Osteoblast (primary cell): ENCODE results near the gene GRIN2D. TPM values are rescaled to one million over a fixed set of nuclear protein-coding genes. Genes with fewer than 3 reads are reported as not detected.
A peak's percentile ranks its signal among the peaks of the same experiment; 100 is the strongest.

ENCODE experiments used
- DNase-seq: peaks from one replicate; pipeline ENCODE4 v3.0.0; 2011; ENCODE audit warnings: low spot score, mixed read lengths; ENCODE audit not compliant: insufficient read length; ENCODE audit errors: missing footprints
- H2AFZ ChIP-seq: 2 replicates; pipeline ENCODE4 v1.6.0; 2011; ENCODE audit warnings: mild to moderate bottlenecking, low read length
- H3K27ac ChIP-seq: 2 replicates; pipeline ENCODE4 v1.5.1; 2011; ENCODE audit warnings: mild to moderate bottlenecking, low read depth, low read length, moderate library complexity
- H3K27me3 ChIP-seq: 2 replicates; pipeline ENCODE4 v1.6.0; 2012; ENCODE audit warnings: mild to moderate bottlenecking, control low read depth, inconsistent platforms, low read length, moderate library complexity; ENCODE audit not compliant: insufficient read depth
- H3K36me3 ChIP-seq: 2 replicates; pipeline ENCODE4 v1.5.1; 2011; ENCODE audit warnings: mild to moderate bottlenecking, low read length, control low read depth, moderate library complexity; ENCODE audit not compliant: insufficient read depth
- H3K4me1 ChIP-seq: 2 replicates; pipeline ENCODE4 v1.5.1; 2011; ENCODE audit warnings: mild to moderate bottlenecking, low read length, control low read depth, moderate library complexity; ENCODE audit not compliant: insufficient read depth
- H3K4me2 ChIP-seq: 2 replicates; pipeline ENCODE4 v1.6.0; 2011; ENCODE audit warnings: mild to moderate bottlenecking, low read length; ENCODE audit not compliant: insufficient read depth
- H3K4me3 ChIP-seq: fragments of 200-600 bp; sonication (generic); 3 replicates; pipeline ENCODE4 v1.5.1; 2012; ENCODE audit warnings: mild to moderate bottlenecking, low read length, inconsistent platforms; ENCODE audit not compliant: insufficient read depth
- H3K79me2 ChIP-seq: 2 replicates; pipeline ENCODE4 v1.6.0; 2012; ENCODE audit warnings: mild to moderate bottlenecking, low read length, control low read depth, inconsistent platforms; ENCODE audit not compliant: insufficient read depth
- H3K9me3 ChIP-seq: 2 replicates; pipeline ENCODE4 v1.5.1; 2011; ENCODE audit warnings: low read depth, low read length, control low read depth
- H4K20me1 ChIP-seq: 2 replicates; pipeline ENCODE4 v1.6.0; 2012; ENCODE audit warnings: mild to moderate bottlenecking, low read length, control low read depth; ENCODE audit not compliant: insufficient read depth
- total RNA-seq: library from RNA; depleted of rRNA; stranded (reverse); fragments of >200 nt; gene quantifications from 2 replicates; pipeline ENCODE4 v1.2.3, GENCODE V29; 2012
- TF ChIP-seq, protein P1 (sequence below): IDR thresholded peaks from 2 replicates; pipeline ENCODE4 v1.5.1; 2011; ENCODE audit warnings: mild to moderate bottlenecking, low read depth, low read length, moderate library complexity; ENCODE audit errors: extremely low read depth

GRIN2D gene
- total RNA-seq, 1 donor, result under 0.01 TPM

DNA sequence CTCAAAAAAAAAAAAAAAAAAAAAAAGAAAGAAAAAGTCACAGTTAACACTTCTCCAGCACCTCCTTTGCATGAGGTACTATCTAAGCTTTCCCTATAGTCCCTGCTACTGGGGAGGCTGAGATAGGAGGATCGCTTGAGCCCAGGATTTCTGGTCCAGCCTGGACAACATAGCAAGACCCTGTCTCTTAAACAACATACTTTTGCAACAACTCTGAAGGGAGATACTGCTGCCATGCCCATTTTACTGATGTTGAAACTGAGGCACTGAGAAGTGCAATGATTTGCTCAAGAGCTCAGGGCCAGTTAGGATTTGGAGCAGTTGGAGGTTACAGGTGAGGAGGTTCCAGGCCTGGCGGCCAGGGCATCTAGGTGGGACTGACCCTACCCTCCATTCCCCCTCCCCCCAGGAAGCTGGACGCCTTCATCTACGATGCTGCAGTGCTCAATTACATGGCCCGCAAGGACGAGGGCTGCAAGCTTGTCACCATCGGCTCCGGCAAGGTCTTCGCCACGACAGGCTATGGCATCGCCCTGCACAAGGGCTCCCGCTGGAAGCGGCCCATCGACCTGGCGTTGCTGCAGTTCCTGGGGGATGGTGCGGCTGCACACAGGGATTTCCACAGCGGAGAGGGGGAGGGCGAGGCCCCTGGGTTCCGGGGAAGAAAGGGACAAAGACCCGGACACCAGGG is 48.0 kb downstream of the GRIN2D start:
- H3K27ac ChIP-seq, result no peak overlapping the region
- peak; percentile 60 for DNase-seq
- no peaks in the 10 kb centered on the region for H3K36me3 ChIP-seq
- H2AFZ ChIP-seq, result no peak overlapping the region
- peaks cover 16% of the 10 kb centered on the region for H3K4me1 ChIP-seq
- H3K4me3 ChIP-seq, result no peak overlapping the region
- no peaks in the 10 kb centered on the region for H3K9me3 ChIP-seq
- TF ChIP-seq, protein P1, sequence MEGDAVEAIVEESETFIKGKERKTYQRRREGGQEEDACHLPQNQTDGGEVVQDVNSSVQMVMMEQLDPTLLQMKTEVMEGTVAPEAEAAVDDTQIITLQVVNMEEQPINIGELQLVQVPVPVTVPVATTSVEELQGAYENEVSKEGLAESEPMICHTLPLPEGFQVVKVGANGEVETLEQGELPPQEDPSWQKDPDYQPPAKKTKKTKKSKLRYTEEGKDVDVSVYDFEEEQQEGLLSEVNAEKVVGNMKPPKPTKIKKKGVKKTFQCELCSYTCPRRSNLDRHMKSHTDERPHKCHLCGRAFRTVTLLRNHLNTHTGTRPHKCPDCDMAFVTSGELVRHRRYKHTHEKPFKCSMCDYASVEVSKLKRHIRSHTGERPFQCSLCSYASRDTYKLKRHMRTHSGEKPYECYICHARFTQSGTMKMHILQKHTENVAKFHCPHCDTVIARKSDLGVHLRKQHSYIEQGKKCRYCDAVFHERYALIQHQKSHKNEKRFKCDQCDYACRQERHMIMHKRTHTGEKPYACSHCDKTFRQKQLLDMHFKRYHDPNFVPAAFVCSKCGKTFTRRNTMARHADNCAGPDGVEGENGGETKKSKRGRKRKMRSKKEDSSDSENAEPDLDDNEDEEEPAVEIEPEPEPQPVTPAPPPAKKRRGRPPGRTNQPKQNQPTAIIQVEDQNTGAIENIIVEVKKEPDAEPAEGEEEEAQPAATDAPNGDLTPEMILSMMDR, result no peak
- no peaks in the 10 kb centered on the region for H4K20me1 ChIP-seq
- H3K79me2 ChIP-seq, result peaks cover 8% of the 10 kb centered on the region
- H3K27me3 ChIP-seq, result peaks cover 5% of the 10 kb centered on the region
- no peak overlapping the region for H3K4me2 ChIP-seq

DNA sequence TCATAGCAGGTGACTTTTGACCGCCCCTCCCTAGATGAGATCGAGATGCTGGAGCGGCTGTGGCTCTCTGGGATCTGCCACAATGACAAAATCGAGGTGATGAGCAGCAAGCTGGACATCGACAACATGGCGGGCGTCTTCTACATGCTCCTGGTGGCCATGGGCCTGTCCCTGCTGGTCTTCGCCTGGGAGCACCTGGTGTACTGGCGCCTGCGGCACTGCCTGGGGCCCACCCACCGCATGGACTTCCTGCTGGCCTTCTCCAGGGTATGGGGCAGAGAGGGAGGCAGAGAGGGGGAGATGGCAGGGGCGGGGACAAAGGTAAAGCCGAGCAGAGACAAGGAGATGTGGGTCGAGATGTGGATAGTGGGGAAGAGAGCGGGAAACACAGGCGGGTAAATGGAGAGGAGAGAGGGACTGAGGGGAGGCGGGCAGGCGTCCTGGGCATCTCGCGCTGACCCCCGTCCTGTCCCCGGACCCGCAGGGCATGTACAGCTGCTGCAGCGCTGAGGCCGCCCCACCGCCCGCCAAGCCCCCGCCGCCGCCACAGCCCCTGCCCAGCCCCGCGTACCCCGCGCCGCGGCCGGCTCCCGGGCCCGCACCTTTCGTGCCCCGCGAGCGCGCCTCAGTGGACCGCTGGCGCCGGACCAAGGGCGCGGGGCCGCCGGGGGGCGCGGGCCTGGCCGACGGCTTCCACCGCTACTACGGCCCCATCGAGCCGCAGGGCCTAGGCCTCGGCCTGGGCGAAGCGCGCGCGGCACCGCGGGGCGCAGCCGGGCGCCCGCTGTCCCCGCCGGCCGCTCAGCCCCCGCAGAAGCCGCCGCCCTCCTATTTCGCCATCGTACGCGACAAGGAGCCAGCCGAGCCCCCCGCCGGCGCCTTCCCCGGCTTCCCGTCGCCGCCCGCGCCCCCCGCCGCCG is 48.9 kb downstream of the GRIN2D start:
- H2AFZ ChIP-seq, result no peak overlapping the region
- peaks cover 18% of the 10 kb centered on the region for H3K4me1 ChIP-seq
- H3K27me3 ChIP-seq, result peaks cover 5% of the 10 kb centered on the region
- TF ChIP-seq, protein P1, result no peak
- H3K4me3 ChIP-seq, result no peak overlapping the region
- H4K20me1 ChIP-seq, result no peaks in the 10 kb centered on the region
- no peak overlapping the region for H3K4me2 ChIP-seq
- H3K27ac ChIP-seq, result no peak overlapping the region
- DNase-seq, result peak; percentile 81
- peaks cover 13% of the 10 kb centered on the region for H3K79me2 ChIP-seq
- H3K36me3 ChIP-seq, result peaks cover 2% of the 10 kb centered on the region
- no peaks in the 10 kb centered on the region for H3K9me3 ChIP-seq

DNA sequence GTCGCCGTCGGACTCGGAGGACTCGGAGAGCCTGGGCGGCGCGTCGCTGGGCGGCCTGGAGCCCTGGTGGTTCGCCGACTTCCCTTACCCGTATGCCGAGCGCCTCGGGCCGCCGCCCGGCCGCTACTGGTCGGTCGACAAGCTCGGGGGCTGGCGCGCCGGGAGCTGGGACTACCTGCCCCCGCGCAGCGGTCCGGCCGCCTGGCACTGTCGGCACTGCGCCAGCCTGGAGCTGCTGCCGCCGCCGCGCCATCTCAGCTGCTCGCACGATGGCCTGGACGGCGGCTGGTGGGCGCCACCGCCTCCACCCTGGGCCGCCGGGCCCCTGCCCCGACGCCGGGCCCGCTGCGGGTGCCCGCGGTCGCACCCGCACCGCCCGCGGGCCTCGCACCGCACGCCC is 49.8 kb downstream of the GRIN2D start:
- H2AFZ ChIP-seq, result no peak overlapping the region
- H3K9me3 ChIP-seq, result no peaks in the 10 kb centered on the region
- peaks cover 11% of the 10 kb centered on the region for H3K36me3 ChIP-seq
- DNase-seq, result peak; percentile 93
- TF ChIP-seq, protein P1, result no peak
- no peaks in the 10 kb centered on the region for H4K20me1 ChIP-seq
- no peak overlapping the region for H3K27ac ChIP-seq
- H3K4me1 ChIP-seq, result peaks cover 18% of the 10 kb centered on the region
- no peak overlapping the region for H3K4me3 ChIP-seq
- H3K27me3 ChIP-seq, result peaks cover 5% of the 10 kb centered on the region
- no peak overlapping the region for H3K4me2 ChIP-seq
- peaks cover 21% of the 10 kb centered on the region for H3K79me2 ChIP-seq

Other genes with a start within 250 kb of the GRIN2D start
- 10.0 and 11.9 TPM in 2 replicates for gene LIG1, start 223.3 kb upstream of the GRIN2D start, total RNA-seq
- 1.5 and 2.2 TPM in 2 replicates for gene ZSWIM9, start 223.0 kb upstream of the GRIN2D start, total RNA-seq
- gene CARD8, start 137.8 kb upstream of the GRIN2D start, total RNA-seq, result 17.4 and 18.0 TPM in 2 replicates
- under 0.01 and 0.29 TPM in 2 replicates for gene ZNF114, start 123.6 kb upstream of the GRIN2D start, total RNA-seq
- 185 and 216 TPM in 2 replicates for gene EMP3, start 68.1 kb upstream of the GRIN2D start, total RNA-seq
- gene TMEM143, start 29.7 kb upstream of the GRIN2D start, total RNA-seq, result 4.3 and 4.7 TPM in 2 replicates
- not detected in 2 replicates for gene SYNGR4, start 29.3 kb upstream of the GRIN2D start, total RNA-seq
- 95.2 and 119 TPM in 2 replicates for gene KDELR1, start 2.1 kb upstream of the GRIN2D start, total RNA-seq
- 23.3 and 25.0 TPM in 2 replicates for gene GRWD1, start 52.3 kb downstream of the GRIN2D start, total RNA-seq
- gene KCNJ14, start 61.9 kb downstream of the GRIN2D start, total RNA-seq, result 0.59 and 0.72 TPM in 2 replicates
- gene CYTH2, start 75.7 kb downstream of the GRIN2D start, total RNA-seq, result 63.6 and 66.2 TPM in 2 replicates
- gene LMTK3, start 118.2 kb downstream of the GRIN2D start, total RNA-seq, result not detected in 2 replicates
- under 0.01 TPM in 1 of 2 replicates, not detected in the other for gene SULT2B1, start 158.5 kb downstream of the GRIN2D start, total RNA-seq
- not detected in 2 replicates for gene SPACA4, start 213.1 kb downstream of the GRIN2D start, total RNA-seq
- 0.29 TPM in 1 of 2 replicates, not detected in the other for gene FAM83E, start 221.4 kb downstream of the GRIN2D start, total RNA-seq
- gene RPL18, start 225.5 kb downstream of the GRIN2D start, total RNA-seq, result 1,357 and 1,526 TPM in 2 replicates
- 13.0 and 13.3 TPM in 2 replicates for gene SPHK2, start 225.8 kb downstream of the GRIN2D start, total RNA-seq
- gene DBP, start 243.7 kb downstream of the GRIN2D start, total RNA-seq, result 14.5 and 18.3 TPM in 2 replicates